AG09319 (cell line): ENCODE measurements around the gene ANKRD33B.

ENCODE experiments used
- DNase-seq: peaks from one replicate; pipeline ENCODE4 v3.0.0-alpha.2; 2010; ENCODE audit warnings: low read depth; ENCODE audit errors: extremely low read depth
- TF ChIP-seq, protein P1 (sequence below): IDR thresholded peaks from 2 replicates; pipeline ENCODE4 v1.5.1; 2011; ENCODE audit warnings: low read depth, mild to moderate bottlenecking, inconsistent platforms, low read length, moderate library complexity

Gene ANKRD33B

DNA sequence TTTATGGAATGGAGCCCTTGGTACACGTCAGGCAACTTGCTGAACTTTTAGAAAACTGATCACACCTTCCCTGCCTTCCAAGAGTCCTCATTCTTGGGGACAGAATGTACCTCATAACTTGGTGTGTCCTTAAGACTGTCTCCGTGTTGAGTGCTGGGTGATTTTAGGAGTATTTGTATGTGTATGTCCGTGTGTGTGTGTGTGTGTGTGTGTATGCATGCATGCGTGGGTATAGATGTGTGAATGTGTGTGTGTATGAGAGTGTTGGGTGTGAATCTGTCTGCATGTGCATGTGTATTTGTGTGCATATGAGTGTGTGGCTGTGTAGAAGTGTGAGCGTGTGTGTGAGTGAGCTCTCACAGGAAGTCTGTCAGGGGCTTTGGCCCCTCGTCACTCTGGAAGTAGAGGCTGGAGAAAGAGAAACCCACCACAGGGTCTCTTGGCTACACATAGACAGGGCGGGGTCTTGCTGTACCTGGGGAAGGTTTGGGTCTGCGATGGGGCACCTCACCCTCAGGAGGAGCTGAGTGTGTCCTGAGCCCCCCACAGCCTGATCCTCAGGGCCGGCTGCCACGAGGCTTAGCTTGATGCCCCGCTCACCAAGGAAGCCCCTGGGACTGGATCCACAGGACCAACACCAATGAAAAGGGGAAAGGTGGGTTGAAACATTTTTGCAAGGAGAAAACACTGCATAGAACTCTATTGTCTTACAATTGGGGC, 33.1 kb upstream of the ANKRD33B start:
- TF ChIP-seq, protein P1, sequence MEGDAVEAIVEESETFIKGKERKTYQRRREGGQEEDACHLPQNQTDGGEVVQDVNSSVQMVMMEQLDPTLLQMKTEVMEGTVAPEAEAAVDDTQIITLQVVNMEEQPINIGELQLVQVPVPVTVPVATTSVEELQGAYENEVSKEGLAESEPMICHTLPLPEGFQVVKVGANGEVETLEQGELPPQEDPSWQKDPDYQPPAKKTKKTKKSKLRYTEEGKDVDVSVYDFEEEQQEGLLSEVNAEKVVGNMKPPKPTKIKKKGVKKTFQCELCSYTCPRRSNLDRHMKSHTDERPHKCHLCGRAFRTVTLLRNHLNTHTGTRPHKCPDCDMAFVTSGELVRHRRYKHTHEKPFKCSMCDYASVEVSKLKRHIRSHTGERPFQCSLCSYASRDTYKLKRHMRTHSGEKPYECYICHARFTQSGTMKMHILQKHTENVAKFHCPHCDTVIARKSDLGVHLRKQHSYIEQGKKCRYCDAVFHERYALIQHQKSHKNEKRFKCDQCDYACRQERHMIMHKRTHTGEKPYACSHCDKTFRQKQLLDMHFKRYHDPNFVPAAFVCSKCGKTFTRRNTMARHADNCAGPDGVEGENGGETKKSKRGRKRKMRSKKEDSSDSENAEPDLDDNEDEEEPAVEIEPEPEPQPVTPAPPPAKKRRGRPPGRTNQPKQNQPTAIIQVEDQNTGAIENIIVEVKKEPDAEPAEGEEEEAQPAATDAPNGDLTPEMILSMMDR, result no peak

DNA sequence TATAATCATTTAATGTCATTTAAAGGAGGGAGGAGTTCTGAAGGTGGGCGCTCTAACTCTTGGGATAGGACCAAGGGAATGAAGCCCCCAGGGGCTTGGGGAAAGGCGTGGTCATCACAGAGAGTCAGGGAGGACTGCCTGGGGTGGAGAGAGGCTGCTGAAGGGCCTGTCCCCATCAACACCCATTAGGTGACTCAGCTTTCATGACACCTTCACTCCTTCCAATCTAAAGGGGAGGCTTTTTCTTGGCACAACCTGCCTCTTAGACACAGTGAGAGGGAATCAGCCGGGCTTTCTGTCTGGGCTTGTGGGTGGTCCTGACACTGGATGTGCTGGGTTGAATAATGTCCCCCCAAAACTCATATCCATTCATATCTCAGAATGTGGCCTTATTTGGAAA, 31.4 kb upstream of the ANKRD33B start:
- no peak for DNase-seq
- TF ChIP-seq, protein P1, result no peak

More for the DNA sequence above, 33.1 kb upstream of the ANKRD33B start:
- no peak for DNase-seq

DNA sequence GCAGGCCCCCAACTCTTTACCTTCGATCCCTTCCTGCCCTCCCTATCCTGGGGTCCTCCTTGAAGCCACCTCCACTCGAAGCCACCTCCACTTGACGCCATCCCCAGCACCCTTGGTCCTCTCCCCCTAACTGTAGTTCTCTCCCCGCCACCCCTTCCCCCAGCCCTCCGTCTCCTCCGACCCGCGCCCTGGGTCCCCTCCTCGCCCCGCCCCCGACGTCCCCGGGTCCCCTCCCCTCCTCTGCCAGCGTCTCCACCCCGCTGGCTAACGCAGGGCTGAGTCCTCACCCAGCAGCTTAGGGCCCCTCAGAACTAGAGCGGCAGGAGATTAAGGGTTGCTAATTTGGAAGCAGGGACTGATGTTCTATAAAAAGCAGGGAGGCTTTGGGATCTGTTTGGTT, 30.6 kb upstream of the ANKRD33B start:
- TF ChIP-seq, protein P1, result no peak
- DNase-seq, result no peak

DNA sequence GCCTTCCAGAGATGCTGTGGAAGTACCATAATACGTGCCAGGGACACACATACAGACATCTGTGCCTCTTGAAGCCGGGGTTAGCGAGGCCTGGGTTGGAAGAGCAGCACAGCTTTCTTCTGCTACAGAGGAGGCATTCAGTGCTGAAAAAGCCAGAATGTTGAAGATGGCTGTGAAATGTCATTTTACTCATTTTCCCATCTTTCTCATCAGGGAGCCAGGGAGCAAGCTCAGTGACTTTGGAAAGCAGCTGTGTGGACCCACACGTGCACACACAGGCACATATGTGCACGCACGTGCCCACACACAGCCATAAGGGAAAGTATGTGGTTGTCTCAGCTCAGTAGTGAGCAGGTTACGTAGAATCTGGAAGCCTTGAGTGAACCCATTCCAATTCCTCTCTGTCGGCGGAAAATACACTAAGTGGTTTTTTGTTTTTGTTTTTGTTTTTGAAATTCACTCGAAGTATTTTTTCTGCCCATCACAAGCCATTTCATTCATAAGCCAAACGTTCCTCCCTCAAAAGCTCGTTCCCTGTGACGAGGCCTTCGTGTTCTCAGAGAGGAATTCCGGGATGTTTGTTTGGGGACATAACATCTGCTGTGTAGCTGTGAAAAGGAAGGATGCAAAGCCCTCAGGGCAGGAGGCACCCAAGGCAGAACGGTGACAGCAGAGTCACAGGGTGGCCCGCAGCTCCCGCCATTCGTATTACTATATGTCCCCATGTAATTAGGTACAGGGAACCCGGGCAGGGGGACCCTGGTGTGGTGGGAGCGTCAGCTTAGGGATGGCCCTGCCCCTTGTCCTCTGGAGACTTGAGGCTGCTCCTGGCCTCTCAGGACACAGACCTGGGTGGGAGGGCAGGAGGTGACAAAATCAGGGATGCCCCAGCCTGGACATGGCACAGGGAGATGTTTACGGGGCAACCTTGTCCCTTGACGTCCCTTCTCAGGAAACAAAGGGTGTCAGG, 29.0 kb upstream of the ANKRD33B start:
- TF ChIP-seq, protein P1, result no peak
- no peak for DNase-seq

DNA sequence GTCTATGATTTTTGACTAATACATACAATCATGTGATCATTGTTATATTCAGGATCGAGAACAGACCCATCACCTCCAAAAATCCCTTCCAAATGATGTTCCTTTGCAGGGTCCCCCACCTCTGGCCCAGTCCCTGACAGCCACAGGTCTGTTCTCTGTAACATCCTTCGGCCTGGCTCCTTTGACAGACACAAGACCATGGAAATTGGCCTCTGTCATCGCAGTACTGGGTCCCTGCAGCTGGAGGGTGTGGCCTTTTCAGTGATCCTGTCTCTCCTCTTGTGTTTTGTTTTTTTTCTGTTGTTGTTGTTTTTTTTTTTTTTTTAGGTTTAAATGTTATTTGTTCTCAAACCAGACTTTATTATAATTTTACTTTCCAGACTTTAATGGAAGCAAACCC, 27.4 kb upstream of the ANKRD33B start:
- TF ChIP-seq, protein P1, result no peak
- DNase-seq, result no peak

DNA sequence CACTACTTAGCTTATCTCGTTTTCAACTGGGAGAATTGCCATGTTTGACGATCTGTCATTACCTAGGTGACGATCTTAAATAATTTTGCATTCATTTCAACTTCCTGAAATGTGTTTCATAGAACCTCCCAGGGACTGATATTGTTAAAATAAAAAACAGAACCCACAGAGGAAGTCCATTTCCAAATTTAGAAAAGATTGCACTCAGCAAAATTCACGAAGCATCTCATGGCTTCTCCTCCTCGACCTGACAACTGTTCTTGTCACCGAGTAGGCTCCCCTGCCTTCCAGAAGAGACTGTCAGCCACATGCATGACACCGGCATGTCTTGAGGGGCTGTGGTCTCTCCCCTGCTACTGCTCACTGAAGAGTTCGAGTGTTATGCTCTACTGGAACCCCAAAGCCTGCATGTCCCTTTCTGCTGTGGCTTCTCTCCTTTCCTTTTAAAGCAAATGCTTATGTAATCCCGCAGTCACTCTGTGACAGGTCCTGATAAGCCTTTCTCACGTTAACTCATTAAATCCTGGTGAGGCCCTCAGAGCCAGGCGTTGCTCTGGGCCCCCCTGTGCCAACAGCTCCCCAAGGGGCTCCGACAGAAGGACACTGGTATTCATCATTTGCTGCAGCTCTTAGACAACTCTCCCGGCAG, 26.8 kb upstream of the ANKRD33B start:
- TF ChIP-seq, protein P1, result no peak
- no peak for DNase-seq
